SIG-M5 treated with dmso at 0.1 percent for 504 hours (cell line): ENCODE data around the gene RMI1.

ENCODE experiments used
- DNase-seq: peaks from one replicate; lab custom pipeline; 2025; ENCODE audit not compliant: unreplicated experiment; lab: John Stamatoyannopoulos, UW

Gene RMI1

DNA sequence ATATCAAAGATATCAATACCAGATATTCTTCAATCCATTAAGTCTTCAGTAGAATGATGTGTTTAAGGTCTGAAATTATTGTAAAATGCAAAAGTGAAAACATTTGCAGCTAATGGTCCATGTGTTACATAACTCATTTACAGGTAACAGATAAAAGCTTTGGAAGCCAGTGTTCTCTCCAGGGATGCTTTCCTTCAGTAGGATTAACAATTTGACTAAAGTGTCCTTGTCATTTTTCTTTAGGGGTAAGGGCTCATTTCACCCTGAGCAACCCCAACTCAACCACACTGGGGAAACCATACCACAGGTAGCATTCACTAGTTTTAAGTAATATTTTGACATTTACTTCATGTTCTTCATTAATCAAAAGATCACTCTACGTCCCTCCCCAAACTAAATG is 13.5 kb upstream of the RMI1 start:
- no peak for DNase-seq

DNA sequence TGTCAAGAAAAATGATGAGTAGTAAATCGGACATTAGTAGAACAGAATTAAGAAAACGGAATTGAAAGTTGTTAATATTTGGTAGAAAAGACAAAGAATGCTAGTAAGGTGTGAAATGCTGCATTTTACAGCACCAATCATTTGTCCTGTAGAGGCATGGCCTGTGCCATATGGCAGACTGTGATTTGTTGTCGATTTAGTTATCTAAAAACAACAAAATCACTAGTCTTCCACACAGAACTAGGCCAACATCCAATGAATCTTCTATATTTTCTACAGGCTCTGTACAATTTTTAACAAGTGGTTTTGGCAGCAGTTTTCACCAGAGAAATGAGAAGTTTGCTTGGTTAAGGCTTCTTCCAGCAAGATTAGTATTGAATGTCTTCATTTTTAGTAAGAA is 11.0 kb upstream of the RMI1 start:
- no peak for DNase-seq

DNA sequence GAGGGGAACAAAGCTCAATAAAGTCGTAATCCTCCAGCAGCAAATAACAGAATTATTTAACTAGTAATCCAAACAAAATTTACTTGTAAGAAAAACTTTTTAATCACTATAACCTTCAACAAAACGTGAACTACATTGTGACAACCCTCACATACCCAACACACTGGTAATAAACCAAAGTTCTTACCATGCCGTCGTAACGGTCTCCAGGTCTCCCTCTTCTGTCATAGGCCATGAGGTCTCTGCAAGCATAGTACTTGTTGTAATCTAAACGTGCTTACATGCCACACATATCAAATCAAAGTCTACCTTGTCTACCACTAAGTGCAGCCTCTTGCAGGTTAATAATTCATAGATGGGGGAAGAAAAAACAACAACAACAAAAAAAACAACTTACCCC is 9.1 kb upstream of the RMI1 start:
- no peak for DNase-seq

DNA sequence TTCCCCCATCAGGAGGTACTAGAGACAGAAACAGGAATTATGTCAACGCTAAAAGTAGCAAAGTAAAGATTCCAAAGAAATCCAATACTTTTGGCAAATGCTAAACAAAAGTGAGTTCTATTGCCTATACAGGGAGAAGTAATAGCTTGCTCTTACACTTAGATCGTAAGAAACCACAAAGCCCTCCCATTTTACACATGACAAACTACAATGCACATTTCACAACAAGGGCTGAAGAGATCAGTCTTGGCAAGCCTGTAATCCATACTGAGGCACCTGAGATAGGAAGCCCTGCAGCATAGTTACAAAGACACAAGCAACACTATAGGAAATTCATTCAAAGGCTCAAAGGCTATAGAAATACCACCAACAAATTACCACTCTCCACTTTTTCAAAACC is 8.3 kb upstream of the RMI1 start:
- DNase-seq: peak; percentile 50

DNA sequence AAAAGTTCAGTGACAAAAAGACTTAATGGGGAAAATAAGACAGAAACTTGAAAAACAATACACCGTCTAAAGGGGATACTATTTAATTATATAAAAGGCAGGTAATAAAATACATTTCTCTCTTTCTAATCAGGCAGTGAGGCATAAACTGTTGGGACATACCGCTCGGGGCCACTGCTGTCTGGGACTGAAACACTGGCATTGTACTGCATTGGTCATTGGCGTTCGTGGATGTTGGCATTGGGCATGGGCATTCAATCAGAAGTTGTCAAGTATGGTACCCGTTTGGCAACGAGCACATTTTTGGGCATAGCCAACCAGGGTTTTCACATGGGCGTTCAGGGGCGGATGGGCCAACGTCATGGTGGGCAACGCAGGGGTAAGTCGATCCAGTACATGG is 5.3 kb upstream of the RMI1 start:
- DNase-seq: no peak

DNA sequence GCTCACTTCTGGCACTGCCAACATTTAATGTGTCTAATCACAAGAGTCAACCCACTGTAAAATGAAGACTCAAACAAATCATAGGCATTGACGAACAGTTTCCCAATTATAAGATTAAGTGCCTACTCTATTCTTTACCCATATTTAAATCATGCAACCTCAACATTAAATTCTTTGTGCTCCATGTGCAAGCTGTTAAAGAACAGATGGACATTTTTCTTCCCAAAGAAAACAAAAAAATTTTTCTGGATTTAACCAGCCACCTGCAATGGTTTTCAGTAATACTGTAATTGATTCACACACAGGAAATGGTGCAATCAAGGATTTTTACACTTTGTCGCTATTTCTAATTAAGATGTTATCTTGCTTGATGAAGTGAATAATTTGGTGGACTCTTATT is 4.2 kb upstream of the RMI1 start:
- no peak for DNase-seq

DNA sequence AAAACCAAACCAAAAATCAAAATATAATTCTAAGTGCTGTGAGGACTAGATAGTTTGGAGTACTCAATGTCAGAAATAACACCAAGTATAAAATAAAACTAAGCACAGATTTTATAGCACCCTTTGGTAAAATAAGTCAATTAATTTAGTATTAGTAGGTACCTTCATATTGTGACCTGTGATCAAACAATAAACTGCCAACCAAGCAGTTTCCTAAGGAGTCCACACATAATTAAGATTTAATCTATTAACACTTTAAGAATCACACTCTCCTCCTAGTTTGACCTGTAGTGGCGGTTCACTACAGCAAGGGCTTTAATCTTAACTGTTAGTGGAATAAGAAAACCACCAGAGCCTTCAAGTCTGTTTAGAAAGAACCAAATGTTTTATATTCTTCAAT is 3.4 kb upstream of the RMI1 start:
- DNase-seq: no peak

DNA sequence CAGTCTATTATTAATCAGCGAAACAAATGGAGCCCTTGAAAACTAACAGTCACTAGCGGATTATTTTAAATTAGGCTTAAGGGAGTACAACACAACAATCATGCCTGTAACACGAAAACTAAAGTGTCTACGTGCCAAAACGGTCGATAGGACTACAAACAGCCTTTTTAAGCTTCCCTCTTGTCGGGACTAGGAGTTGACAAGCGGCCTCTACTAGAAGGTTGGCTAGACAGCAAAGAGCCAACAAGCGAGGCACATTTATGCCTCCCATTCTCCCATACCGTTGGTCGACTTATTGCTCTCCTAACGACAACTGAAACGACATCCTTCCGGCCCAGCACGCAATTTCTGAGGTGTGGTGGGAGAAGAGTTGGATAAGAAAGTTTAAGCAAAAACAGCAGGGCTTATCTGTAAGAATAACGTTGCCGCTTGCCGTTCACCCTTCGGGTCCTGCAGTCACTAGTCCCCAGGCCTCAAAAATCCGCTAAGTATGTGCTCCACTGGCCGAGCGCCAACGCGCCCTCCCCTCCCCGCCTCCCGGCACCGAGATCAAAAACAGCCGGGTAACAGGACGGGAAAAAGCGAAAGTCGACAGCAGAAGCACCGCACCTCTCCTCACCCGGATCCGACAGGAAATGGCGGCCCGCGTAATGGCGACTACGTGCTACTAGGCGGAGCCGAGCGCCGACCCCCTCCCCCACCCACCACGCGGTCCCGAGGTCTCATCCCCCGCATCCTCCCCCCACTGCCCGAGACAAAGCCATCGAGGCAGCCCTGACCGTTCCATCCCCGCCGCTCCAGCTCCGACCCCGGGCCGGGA is 1.4 kb upstream of the RMI1 start:
- DNase-seq: peak; percentile 73

DNA sequence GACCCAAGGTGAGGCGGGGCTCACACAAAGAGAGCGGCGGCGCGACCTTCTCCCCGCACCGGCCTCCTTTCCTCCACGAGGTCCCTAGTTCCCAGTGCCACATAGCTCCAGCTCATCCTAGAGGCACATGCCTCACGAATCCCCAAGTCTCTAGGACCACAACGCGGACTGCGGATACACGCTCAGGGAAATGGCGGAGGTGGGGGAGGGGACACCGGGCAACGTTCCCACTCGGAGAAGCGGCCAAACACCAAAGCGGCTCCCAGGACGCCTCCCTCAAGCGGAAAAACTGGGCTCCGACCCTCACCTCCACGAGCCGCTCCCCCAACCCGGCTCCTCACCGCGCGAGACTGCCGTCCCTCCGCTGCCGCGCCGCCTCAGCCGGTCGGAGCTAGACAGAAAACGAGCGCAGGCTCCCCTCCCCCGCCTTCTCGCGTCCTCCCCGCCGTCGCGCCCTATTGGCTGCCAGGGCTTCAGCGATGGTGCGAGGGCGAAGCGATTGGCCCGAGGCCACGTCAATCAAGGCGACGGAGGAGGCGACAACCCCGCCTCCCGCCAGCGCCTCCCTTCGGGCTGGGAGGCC is 702 bp upstream of the RMI1 start, which contains the start of gene HNRNPK:
HNRNPK (minus strand) TSS at position 404 of the 583 bp plus-strand sequence. CDS start 1,963 bp downstream, outside the sequence.
- DNase-seq: peak; percentile 88

DNA sequence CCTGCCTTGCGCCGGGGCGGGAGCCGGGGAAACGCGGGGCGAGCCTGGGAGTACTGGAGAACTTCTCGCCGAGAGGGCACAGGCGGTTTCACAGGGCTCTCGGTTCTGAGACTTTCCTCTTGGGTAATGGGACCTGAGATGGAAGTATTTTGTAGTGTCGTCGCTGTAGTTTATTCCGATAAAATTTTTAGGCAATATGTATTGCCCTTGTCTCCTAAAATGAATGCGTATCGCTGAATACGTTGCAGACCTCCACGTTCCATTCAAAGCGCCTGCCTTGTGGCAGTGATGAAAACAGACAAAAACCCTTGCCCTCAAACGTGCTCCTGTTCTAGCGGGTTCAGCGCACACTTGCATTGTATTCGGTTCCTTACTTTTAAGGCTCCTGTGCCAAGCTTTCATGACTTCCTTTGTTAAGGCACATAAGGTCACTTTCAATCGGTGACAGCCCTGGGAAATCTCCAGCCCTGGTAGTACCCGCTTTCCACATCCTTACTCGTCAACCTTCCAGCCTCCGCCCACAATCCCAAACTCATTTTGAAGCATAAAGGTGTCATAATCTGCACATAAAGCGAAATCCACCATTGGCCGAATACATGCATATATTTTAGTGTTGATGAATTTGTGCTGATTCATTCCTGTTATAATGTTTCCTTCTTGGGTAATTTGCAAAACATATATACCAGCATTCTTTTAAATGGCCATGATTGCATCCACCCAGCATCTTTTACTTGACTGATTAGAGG is 694 bp downstream of the RMI1 start:
- DNase-seq: peak; percentile 76

DNA sequence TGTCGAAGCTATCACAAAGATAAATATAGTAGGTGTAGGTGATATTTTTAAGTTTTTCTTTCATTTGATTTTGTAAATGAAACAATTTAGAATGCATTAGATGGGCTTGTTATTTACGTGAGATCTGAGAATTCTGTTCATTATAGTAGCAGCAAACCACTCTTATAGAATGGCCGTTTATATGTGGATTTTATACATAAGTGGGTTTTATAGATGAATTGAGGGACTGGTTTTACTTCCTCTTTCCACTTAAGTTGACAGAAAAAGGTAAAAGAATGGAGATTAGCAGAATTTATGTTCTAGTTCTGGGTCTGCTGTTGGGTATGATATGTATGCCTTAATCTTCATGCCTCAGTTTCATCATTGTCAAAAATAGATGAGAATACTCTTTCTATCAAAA is 5.6 kb downstream of the RMI1 start:
- no peak for DNase-seq

DNA sequence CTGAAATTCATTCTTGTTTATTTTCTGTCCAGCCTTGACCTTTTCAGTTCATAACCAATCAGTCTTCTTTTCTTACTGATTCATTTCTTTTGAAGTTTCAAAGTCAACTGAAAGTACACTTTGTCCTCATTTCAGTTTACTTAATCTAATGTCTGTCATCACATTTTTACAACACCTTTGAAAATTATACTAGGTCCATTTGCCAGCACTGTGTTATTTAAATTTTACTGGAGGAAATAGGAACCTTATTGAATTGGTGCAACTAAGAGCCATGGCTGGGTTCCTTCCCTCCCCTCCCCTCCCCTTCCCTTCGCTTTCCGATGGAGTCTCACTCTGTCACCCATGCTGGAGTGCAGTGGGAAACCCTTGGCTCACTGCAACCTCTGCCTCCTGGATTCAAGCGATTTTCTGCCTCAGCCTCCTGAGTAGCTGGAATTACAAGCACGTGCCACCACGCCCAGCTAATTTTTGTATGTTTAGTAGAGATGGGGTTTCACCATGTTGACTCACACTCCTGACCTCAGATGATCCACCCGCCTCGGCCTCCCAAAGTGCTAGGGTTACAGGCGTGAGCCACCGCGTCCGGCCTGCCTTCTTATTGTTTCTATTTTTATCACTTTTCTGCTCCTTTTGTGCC is 6.3 kb downstream of the RMI1 start:
- no peak for DNase-seq

DNA sequence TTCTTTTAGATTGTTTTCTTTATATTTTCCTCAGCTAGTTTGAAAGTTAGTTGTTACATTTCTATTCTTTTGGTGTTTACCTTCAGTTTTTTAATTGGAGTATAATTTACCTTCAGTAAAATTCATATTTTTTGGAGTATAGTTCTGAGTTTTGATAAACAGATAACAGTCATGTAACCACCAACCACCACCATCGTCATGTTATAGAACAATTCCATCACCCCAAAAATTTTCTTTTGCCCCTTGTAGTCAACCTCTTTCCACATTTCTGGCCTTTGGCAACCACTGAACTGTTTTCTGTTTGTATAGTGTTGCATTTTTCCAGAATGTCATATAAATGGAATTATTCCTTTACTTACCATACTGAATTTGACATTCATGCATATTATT is 6.8 kb downstream of the RMI1 start:
- no peak for DNase-seq

DNA sequence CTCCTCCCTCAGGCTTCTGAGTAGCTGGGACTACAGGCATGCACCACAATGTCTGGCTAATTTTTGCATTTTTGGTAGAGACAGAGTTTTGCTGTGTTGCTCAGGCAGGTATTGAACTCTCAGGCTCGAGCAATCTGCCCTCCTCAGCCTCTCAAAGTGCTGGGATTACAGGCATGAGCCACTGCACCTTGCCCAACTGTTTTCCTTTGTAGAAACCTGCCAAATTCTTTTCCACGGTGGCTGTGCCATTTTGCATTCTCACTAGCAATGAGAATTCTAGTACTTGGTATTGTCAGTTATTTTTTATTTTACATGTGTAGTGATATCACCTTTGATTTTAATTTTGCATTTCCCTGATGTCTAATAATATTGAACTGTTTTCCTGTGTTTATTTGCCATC is 7.8 kb downstream of the RMI1 start:
- no peak for DNase-seq

DNA sequence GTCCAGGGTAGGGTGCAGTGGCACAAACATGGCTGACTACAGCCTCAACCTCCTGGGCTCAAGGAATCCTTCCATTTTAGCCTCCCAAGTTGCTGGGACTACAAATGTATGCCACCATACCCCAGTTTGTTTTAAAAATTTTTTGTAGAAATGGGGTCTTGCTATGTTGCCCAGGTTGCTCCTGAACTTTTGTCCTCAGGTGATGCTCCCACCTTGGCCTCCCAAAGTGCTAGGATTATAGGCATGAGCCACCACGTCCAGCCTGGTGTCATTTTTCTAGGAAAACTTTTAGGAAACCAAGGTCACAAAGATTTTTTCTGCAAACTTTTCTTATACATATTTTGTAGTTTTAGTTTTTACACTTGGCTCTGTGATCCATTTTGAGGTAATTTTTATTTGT is 10.8 kb downstream of the RMI1 start:
- no peak for DNase-seq

DNA sequence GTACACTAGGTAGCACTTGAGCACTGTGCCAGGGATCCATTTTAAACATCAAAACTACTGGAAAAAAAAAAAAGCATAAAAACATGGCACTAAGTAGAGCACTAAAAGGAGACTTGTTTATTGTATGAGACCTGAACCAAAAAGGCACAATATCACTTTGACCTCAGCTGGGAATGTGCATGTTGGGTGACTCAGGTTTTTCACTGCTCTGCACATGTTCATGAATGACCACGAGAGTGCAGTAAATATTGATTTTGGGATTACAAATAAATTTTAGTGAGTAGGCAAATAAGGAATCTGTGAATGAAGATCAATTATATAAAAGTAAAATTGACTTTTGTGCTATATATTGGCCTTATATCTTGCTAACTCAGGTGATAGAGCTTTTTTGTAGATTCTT is 11.8 kb downstream of the RMI1 start:
- DNase-seq: no peak

DNA sequence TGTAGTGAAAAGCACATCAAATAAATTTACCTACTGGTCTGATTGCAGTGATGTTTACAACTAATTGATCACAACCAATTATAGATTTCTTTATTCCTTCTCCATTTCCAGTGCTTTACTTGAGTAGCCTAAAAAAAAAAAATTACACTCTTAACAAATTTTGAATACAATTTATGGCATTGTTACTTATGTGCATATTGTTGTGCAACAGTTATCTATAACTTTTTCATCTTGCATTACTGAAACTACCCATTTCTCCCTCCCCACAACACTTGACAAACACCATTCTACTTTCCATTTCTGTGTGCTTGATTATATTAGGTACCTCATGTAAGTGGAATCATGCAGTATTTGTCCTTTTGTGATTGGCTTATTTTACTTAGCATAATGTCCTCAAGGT is 12.3 kb downstream of the RMI1 start:
- DNase-seq: no peak

DNA sequence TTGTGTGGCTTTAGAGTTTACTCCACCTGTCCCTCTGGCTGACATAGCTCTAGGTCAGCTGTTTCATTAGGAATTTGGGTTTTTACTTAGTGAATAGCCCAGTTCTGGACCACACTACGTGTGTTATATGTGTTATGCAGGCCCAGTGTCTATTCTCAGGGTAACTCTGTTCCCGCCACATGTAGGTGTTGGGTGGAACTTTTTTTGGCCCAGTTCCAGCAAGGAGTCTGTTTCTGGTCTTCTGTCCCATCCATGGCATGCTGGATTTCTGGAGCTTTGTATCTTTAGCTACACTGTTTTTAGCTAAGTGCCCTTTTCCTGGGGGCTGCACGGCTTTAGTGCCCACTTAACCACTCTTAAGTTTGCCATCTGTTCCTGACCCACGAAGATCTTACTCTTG is 15.5 kb downstream of the RMI1 start:
- no peak for DNase-seq

DNA sequence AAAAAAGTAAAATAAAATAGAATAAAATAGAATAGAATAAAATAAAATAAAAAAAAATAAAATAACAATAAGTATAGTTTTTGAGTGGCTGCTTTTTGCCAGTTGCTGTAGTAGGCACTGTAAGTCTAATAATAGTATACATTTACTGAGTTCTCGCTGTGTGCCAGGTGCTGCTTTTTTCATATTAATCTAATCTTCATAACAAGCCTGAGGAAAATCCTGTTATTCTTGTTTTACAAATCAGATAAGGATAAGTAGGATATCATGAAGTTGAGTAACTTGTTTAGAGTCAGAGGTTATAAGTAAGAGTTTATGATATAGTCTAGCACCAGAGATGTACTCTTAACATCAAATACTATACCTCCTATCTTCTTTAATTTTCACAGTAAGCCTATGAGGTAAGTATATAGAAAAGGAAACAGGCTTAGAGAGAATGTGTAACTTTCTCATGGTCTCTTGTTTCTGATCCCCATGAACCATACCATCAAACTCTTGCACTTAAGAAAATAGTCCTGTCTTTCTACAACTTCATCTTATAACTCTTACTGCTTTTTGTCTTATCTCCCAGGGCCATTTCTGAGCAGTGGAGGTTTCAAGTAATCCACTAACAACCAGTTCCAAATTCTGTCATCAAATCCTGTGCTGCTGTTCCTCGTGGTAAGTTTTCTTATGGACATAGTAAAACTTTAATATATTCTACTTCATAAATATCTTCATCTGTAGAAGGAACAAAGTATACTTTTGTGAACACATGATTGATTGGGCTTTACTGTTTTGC is 18.7 kb downstream of the RMI1 start:
- DNase-seq: no peak

DNA sequence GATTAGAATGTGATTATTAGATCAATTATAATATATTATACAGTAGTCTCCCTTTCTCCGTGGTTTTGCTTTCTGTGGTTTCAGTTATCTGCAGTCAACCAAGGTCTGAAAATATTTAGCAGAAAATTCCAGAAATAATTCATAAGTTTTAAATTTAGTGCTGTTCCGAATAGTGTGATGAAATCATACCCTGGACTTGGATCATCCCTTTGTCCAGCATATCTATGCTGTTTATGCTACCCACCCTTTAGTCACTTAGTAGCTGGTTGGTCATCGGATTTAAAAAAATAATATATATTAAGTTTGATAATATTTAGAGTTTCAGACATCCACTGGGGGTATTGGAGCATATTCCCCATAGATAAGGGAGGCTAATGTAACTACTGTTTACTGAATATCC is 19.6 kb downstream of the RMI1 start:
- DNase-seq: no peak

DNA sequence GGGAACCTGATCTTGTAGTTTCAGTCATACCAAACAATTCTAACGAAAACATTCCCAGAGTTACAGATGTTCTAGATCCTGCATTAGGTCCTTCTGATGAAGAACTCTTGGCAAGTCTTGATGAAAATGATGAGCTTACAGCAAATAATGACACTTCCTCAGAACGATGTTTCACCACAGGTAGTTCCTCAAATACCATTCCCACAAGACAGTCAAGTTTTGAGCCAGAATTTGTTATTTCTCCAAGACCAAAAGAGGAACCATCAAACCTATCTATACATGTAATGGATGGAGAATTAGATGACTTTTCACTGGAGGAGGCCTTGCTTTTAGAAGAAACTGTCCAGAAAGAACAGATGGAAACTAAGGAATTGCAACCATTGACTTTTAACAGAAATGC is 21.0 kb downstream of the RMI1 start:
- DNase-seq: peak; percentile 60
